Esophagus squamous epithelium (tissue), 5 donors: ENCODE measurements around the gene IL23A. TPM values are rescaled to one million over a fixed set of nuclear protein-coding genes. Genes with fewer than 3 reads are reported as not detected.

Experiments used
- DNase-seq: peaks from one replicate; lab custom pipeline; 2025; lab: John Stamatoyannopoulos, UW
- H3K27ac ChIP-seq, 4 donors: fragments of 200-600 bp; sonication (generic); one replicate each; pipeline ENCODE4 v1.5.1; 2016 to 2019; ENCODE audit warnings: mild to moderate bottlenecking in 1 of 4
- H3K27me3 ChIP-seq, 4 donors: fragments of 200-600 bp; sonication (generic); 1 replicate in 3 of 4; 2 replicates in 1 of 4; pipeline versions ENCODE4 v1.5.1 to v1.6.0; 2017 to 2021; ENCODE audit warnings: antibody characterized with exemption in 1 of 4
- H3K36me3 ChIP-seq, 3 donors: fragments of 200-600 bp; sonication (generic); one replicate each; pipeline ENCODE4 v1.5.1; 2016 to 2019
- H3K4me1 ChIP-seq, 3 donors: fragments of 200-600 bp; sonication (generic); one replicate each; pipeline ENCODE4 v1.5.1; 2017 to 2019
- H3K4me3 ChIP-seq, 4 donors: fragments of 200-600 bp; sonication (generic); 1 replicate in 3 of 4; 2 replicates in 1 of 4; pipeline ENCODE4 v1.5.1; 2016 to 2019; ENCODE audit warnings: mild to moderate bottlenecking in 2 of 4, moderate library complexity in 1 of 4
- H3K9me3 ChIP-seq, 3 donors: fragments of 200-600 bp; sonication (generic); one replicate each; pipeline ENCODE4 v1.5.1; 2016 to 2019
- CTCF ChIP-seq, 6 experiments: fragments of 450-650 bp in 4 of 6; fragments of 200-600 bp in 2 of 6; sonication (generic) in 2 of 6; IDR thresholded peaks; one replicate each; pipeline ENCODE4 v1.5.1; 2016 to 2019; ENCODE audit warnings: antibody characterized with exemption in 6 of 6, mild to moderate bottlenecking in 4 of 6, moderate library complexity in 4 of 6
- POLR2A ChIP-seq, 4 donors: fragments of 450-650 bp; IDR thresholded peaks; one replicate each; pipeline ENCODE4 v1.6.1; 2017; ENCODE audit warnings: antibody characterized with exemption in 4 of 4, mild to moderate bottlenecking in 4 of 4, moderate library complexity in 3 of 4
- WGBS, 2 donors: methylation state at CpG; one replicate each; pipeline ENCODE4 v1.1.5; 2018; 5-methylcytosine and 5-hydroxymethylcytosine counted together
- intact Hi-C: fragments of 100-400 bp; cut with DNase I; formaldehyde crosslinking; loops from one replicate; pipeline ENCODE4 v1.15.0; 2022
- total RNA-seq, 4 donors: library from RNA; depleted of rRNA; stranded (reverse); fragments of >200 nt; gene quantifications; one replicate each; pipeline ENCODE4 v1.1.0, GENCODE V29; 2016
- donor health status: DM: yes; HTN: yes; CAD: no.

Gene IL23A
- total RNA-seq, 4 donors from 2014 or later, result 2.6 to 28.6 (median 2.8) TPM; not detected in 1

GRCh38 chr12:56324206-56324605 lies 14.5 kb upstream of the IL23A start:
- intact Hi-C loops, result loop anchor here (10.0 kb wide), 1 partner anchor 131 kb away; the partner anchor contains the start of gene MIP
- no peaks in the 10 kb centered on the region for H3K9me3 ChIP-seq
- H3K27me3 ChIP-seq, result no peaks in the 10 kb centered on the region
- no peaks in the 10 kb centered on the region for H3K4me1 ChIP-seq
- H3K4me3 ChIP-seq, result no peak overlapping the region
- no peak for DNase-seq
- H3K27ac ChIP-seq, result no peak overlapping the region
- TF ChIP-seq CTCF (IDR thresholded peaks at IDR 0.05) (no peak), POLR2A (IDR thresholded peaks at IDR 0.05) (no peak)
- 81 to 91% methylated on average over 4 to 6 of the region's 6 CpGs for WGBS, 2 donors
- H3K36me3 ChIP-seq, result peaks cover 12 to 95% (median 35%) of the 10 kb centered on the region in 3 donors

- no peak for DNase-seq
- TF ChIP-seq CTCF (IDR thresholded peaks at IDR 0.05) (no peak), POLR2A (IDR thresholded peaks at IDR 0.05) (no peak)
- H3K4me3 ChIP-seq, result no peak overlapping the region
- no peak overlapping the region for H3K27ac ChIP-seq
- no peaks in the 10 kb centered on the region for H3K4me1 ChIP-seq
- intact Hi-C loops, result loop anchor here (10.0 kb wide), 1 partner anchor 129 kb away; the partner anchor contains the start of gene MIP
- no peaks in the 10 kb centered on the region for H3K9me3 ChIP-seq
- WGBS, 2 donors, result 93 to 95% methylated on average over 6 to 8 of the region's 8 CpGs
- H3K27me3 ChIP-seq, result no peaks in the 10 kb centered on the region
- peaks cover 12 to 76% (median 35%) of the 10 kb centered on the region in 3 donors for H3K36me3 ChIP-seq
Measured at GRCh38 chr12:56326126-56326525, 12.6 kb upstream of the IL23A start.

- Histone ChIP-seq H3K27ac (no peak overlapping the region), H3K4me3 (no peak overlapping the region), H3K4me1 (no peaks in the 10 kb centered on the region), H3K27me3 (no peaks in the 10 kb centered on the region), H3K36me3 (peaks cover 12 to 72% (median 35%) of the 10 kb centered on the region in 3 donors), H3K9me3 (no peaks in the 10 kb centered on the region)
- intact Hi-C loops, result loop anchor here (10.0 kb wide), 1 partner anchor 128 kb away; the partner anchor contains the start of gene MIP
- TF ChIP-seq POLR2A (IDR thresholded peaks at IDR 0.05), result no peak
- TF ChIP-seq CTCF (IDR thresholded peaks at IDR 0.05), result no peak
- WGBS, 2 donors, result 82 to 97% methylated on average over 4 to 6 of the region's 6 CpGs
- DNase-seq, result no peak
Measured at GRCh38 chr12:56326533-56326932, 12.2 kb upstream of the IL23A start.

- Histone ChIP-seq H3K4me1 (peaks cover 7 to 18% (median 9%) of the 10 kb centered on the region in 3 donors), H3K36me3 (peaks cover 11 to 27% (median 11%) of the 10 kb centered on the region in 3 donors), H3K27ac (no peak overlapping the region), H3K4me3 (no peak overlapping the region), H3K27me3 (no peaks in the 10 kb centered on the region), H3K9me3 (no peaks in the 10 kb centered on the region)
- TF ChIP-seq POLR2A (IDR thresholded peaks at IDR 0.05) (no peak), CTCF (IDR thresholded peaks at IDR 0.05) (no peak)
- 76 to 91% methylated on average over 7 of the region's 7 CpGs for WGBS, 2 donors
- DNase-seq, result no peak
- intact Hi-C loops, result no loop called here
Measured at GRCh38 chr12:56330936-56331490, 7.7 kb upstream of the IL23A start.

GRCh38 chr12:56332512-56333196 lies 6.0 kb upstream of the IL23A start:
- 89 to 94% methylated on average over 7 to 8 of the region's 11 CpGs for WGBS, 2 donors
- Histone ChIP-seq H3K4me1 (peaks cover 7 to 18% (median 9%) of the 10 kb centered on the region in 3 donors), H3K27ac (peak overlapping the region; percentile 88 to 96 (median 96)), H3K36me3 (peaks cover 0 to 10% (median 0%) of the 10 kb centered on the region in 3 donors), H3K9me3 (no peaks in the 10 kb centered on the region), H3K27me3 (no peaks in the 10 kb centered on the region), H3K4me3 (peak overlapping the region; percentile 41 to 82 (median 66))
- TF ChIP-seq POLR2A (IDR thresholded peaks at IDR 0.05) (no peak), CTCF (IDR thresholded peaks at IDR 0.05) (no peak)
- intact Hi-C loops, result no loop called here
- DNase-seq, result no peak
